PC-3 (cell line): ENCODE measurements around the gene PRUNE2.

Source experiments
- EZH2 ChIP-seq: fragments of 300-600 bp; sonication (generic); IDR thresholded peaks from one replicate; pipeline ENCODE4 v1.6.1; 2017; ENCODE audit warnings: antibody characterized with exemption, mild to moderate bottlenecking, low read length; ENCODE audit not compliant: unreplicated experiment
- EZH2phosphoT487 ChIP-seq: fragments of 300-600 bp; sonication (generic); IDR thresholded peaks from 2 replicates; pipeline ENCODE4 v1.6.1; 2018; ENCODE audit warnings: mild to moderate bottlenecking, antibody characterized with exemption, low read length, borderline replicate concordance
- TF ChIP-seq, protein P1 (sequence below): fragments of 300-600 bp; sonication (generic); conservative IDR thresholded peaks from 2 replicates; pipeline ENCODE4 v1.5.1; 2017; ENCODE audit warnings: antibody characterized with exemption, low read depth, mild to moderate bottlenecking, low read length

DNA sequence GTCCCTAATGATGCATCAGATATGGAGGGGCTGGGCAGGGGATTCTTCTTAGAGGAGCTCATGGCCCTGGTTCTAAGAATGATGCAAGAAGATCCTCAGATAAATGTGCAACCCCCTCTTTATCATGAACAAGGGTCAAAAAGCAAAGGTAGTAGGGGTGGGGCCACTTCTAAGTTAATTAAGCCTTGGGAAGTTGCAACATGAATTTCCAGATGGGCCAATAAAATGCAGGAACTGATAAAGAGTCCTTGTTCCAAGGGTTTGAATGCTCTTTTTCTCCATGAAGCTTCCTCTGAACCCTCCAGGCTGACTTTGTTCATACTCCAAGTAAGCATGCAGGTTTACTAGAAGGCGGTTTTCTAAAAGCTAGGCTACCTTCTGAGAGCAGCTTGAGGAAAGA is 116.1 kb downstream of the PRUNE2 start:
- TF ChIP-seq, protein P1, sequence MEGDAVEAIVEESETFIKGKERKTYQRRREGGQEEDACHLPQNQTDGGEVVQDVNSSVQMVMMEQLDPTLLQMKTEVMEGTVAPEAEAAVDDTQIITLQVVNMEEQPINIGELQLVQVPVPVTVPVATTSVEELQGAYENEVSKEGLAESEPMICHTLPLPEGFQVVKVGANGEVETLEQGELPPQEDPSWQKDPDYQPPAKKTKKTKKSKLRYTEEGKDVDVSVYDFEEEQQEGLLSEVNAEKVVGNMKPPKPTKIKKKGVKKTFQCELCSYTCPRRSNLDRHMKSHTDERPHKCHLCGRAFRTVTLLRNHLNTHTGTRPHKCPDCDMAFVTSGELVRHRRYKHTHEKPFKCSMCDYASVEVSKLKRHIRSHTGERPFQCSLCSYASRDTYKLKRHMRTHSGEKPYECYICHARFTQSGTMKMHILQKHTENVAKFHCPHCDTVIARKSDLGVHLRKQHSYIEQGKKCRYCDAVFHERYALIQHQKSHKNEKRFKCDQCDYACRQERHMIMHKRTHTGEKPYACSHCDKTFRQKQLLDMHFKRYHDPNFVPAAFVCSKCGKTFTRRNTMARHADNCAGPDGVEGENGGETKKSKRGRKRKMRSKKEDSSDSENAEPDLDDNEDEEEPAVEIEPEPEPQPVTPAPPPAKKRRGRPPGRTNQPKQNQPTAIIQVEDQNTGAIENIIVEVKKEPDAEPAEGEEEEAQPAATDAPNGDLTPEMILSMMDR: no peak
- TF ChIP-seq EZH2phosphoT487: no peak
- TF ChIP-seq EZH2: no peak
